ENCODE data around the gene ADO.

The ADO gene

GRCh38 chr10:62804356-62805230 is at the start of gene ADO:
Gene ADO (plus strand): TSS chr10:62804720. CDS start chr10:62805060, 340 bp downstream.
- TF ChIP-seq GATA2 (IDR thresholded peaks at IDR 0.05; ENCODE audit: low read depth, low read length) (0 out of 2 replicates have a peak, but pooled peaks have one; percentile 12), GATA3 (IDR thresholded peaks at IDR 0.05; ENCODE audit: low read depth, low read length) (no peak)

- TF ChIP-seq GATA2 (IDR thresholded peaks at IDR 0.05; ENCODE audit: low read depth, low read length) (no peak), GATA3 (IDR thresholded peaks at IDR 0.05; ENCODE audit: low read depth, low read length) (no peak)
Measured at GRCh38 chr10:62754963-62755362, 49.6 kb upstream of the ADO start.

- TF ChIP-seq GATA2 (IDR thresholded peaks at IDR 0.05; ENCODE audit: low read depth, low read length) (no peak), GATA3 (IDR thresholded peaks at IDR 0.05; ENCODE audit: low read depth, low read length) (no peak)
Measured at GRCh38 chr10:62755662-62756653, 48.6 kb upstream of the ADO start.

GRCh38 chr10:62759599-62760175 is 44.8 kb upstream of the ADO start:
- no peak for TF ChIP-seq GATA3 (IDR thresholded peaks at IDR 0.05; ENCODE audit: low read depth, low read length)
- TF ChIP-seq GATA2 (IDR thresholded peaks at IDR 0.05; ENCODE audit: low read depth, low read length): no peak

- TF ChIP-seq GATA3 (IDR thresholded peaks at IDR 0.05; ENCODE audit: low read depth, low read length) (no peak), GATA2 (IDR thresholded peaks at IDR 0.05; ENCODE audit: low read depth, low read length) (no peak)
Measured at GRCh38 chr10:62760401-62760800, 44.1 kb upstream of the ADO start.

GRCh38 chr10:62761115-62761514 is 43.4 kb upstream of the ADO start:
- TF ChIP-seq GATA3 (IDR thresholded peaks at IDR 0.05; ENCODE audit: low read depth, low read length) (no peak), GATA2 (IDR thresholded peaks at IDR 0.05; ENCODE audit: low read depth, low read length) (no peak)

GRCh38 chr10:62763155-62763554 is 41.4 kb upstream of the ADO start:
- TF ChIP-seq GATA2 (IDR thresholded peaks at IDR 0.05; ENCODE audit: low read depth, low read length) (no peak), GATA3 (IDR thresholded peaks at IDR 0.05; ENCODE audit: low read depth, low read length) (no peak)

- TF ChIP-seq GATA2 (IDR thresholded peaks at IDR 0.05; ENCODE audit: low read depth, low read length) (no peak), GATA3 (IDR thresholded peaks at IDR 0.05; ENCODE audit: low read depth, low read length) (no peak)
Measured at GRCh38 chr10:62764011-62764410, 40.5 kb upstream of the ADO start.

GRCh38 chr10:62765726-62766125 is 38.8 kb upstream of the ADO start:
- TF ChIP-seq GATA3 (IDR thresholded peaks at IDR 0.05; ENCODE audit: low read depth, low read length) (no peak), GATA2 (IDR thresholded peaks at IDR 0.05; ENCODE audit: low read depth, low read length) (no peak)

- no peak for TF ChIP-seq GATA3 (IDR thresholded peaks at IDR 0.05; ENCODE audit: low read depth, low read length)
- no peak for TF ChIP-seq GATA2 (IDR thresholded peaks at IDR 0.05; ENCODE audit: low read depth, low read length)
Measured at GRCh38 chr10:62766386-62766785, 38.1 kb upstream of the ADO start.

- TF ChIP-seq GATA3 (IDR thresholded peaks at IDR 0.05; ENCODE audit: low read depth, low read length) (no peak), GATA2 (IDR thresholded peaks at IDR 0.05; ENCODE audit: low read depth, low read length) (no peak)
Measured at GRCh38 chr10:62769574-62770242, 34.8 kb upstream of the ADO start.

GRCh38 chr10:62772186-62772974 is 32.1 kb upstream of the ADO start:
- TF ChIP-seq GATA3 (IDR thresholded peaks at IDR 0.05; ENCODE audit: low read depth, low read length) (no peak), GATA2 (IDR thresholded peaks at IDR 0.05; ENCODE audit: low read depth, low read length) (no peak)

GRCh38 chr10:62778125-62778524 is 26.4 kb upstream of the ADO start:
- TF ChIP-seq GATA2 (IDR thresholded peaks at IDR 0.05; ENCODE audit: low read depth, low read length): no peak
- no peak for TF ChIP-seq GATA3 (IDR thresholded peaks at IDR 0.05; ENCODE audit: low read depth, low read length)
